AG09309 (cell line): ENCODE measurements around the gene COX17.

Experiments used
- DNase-seq: peaks from one replicate; pipeline ENCODE4 v3.0.0-alpha.2; 2010; ENCODE audit warnings: low read depth
- H3K4me3 ChIP-seq: 2 replicates; pipeline ENCODE4 v1.5.1; 2011; ENCODE audit warnings: mild to moderate bottlenecking, low read depth, low read length, moderate library complexity; ENCODE audit not compliant: control insufficient read depth
- TF ChIP-seq, protein P1 (sequence below): IDR thresholded peaks from 2 replicates; pipeline ENCODE4 v1.5.1; 2011; ENCODE audit warnings: mild to moderate bottlenecking, low read depth, low read length, inconsistent platforms; ENCODE audit not compliant: insufficient read depth, control insufficient read depth; ENCODE audit errors: missing control alignments

The COX17 gene

DNA sequence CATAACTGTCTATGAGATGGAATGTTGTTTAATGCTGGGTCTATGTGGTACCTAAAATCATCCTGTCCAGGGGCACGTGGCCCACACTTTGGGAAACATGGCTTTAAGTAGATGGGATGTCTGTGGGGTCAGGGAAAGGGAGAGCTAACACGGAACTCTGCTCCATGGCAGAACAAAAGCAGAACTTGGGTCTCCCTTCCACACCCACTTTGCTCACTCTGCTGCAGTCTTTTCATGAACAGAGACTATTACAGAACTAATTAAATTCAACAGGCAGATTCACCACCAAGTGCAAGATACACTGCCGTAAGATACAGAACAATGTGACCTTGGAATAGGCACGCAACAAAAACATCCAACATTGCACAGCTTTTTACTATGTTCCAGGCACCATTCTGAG lies 45.0 kb downstream of the COX17 start:
- no peak overlapping the region for H3K4me3 ChIP-seq
- DNase-seq, result no peak
- TF ChIP-seq, protein P1, sequence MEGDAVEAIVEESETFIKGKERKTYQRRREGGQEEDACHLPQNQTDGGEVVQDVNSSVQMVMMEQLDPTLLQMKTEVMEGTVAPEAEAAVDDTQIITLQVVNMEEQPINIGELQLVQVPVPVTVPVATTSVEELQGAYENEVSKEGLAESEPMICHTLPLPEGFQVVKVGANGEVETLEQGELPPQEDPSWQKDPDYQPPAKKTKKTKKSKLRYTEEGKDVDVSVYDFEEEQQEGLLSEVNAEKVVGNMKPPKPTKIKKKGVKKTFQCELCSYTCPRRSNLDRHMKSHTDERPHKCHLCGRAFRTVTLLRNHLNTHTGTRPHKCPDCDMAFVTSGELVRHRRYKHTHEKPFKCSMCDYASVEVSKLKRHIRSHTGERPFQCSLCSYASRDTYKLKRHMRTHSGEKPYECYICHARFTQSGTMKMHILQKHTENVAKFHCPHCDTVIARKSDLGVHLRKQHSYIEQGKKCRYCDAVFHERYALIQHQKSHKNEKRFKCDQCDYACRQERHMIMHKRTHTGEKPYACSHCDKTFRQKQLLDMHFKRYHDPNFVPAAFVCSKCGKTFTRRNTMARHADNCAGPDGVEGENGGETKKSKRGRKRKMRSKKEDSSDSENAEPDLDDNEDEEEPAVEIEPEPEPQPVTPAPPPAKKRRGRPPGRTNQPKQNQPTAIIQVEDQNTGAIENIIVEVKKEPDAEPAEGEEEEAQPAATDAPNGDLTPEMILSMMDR, result no peak

- DNase-seq, result no peak
- TF ChIP-seq, protein P1, result no peak
- no peak overlapping the region for H3K4me3 ChIP-seq
Measured at GRCh38 chr3:119631516-119631915, 45.7 kb downstream of the COX17 start.

- DNase-seq, result no peak
- no peak overlapping the region for H3K4me3 ChIP-seq
- TF ChIP-seq, protein P1, result no peak
Measured at GRCh38 chr3:119630880-119631329, 46.3 kb downstream of the COX17 start.

DNA sequence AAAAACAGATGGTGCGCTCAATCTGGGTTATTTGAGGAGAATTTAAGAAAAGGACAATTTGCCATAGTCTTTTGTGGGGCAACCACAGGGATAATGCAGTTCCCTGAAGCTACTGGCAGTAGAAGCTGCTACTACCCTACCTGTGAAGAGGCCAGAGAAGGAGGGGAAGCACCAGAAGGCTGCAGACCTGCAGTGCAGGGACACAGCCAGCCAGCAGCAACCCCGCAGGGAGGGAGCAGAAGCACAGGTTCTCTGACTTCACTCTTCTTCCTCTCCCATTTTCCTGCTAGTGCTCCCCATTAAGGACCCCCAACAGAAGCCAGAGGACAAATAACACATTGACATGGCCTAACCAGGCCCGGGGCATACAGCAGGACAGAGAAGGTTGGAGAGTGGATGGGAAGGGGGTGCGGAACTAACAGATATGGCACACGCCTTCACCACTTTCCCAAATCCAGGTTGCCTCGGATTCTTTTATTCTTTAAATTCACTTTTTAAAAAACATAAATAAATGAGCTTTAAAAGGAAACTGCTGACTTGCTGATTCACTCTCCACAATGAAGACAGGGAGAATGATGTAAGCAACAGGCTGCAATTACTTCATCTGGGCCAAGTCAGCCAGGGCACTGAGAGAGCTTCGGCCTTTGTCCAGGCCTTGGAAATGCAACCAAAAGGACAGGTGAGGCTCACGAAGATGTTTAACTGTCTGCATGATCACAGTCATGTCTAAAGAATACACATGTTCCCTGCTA lies 46.9 kb downstream of the COX17 start:
- TF ChIP-seq, protein P1, result no peak

DNA sequence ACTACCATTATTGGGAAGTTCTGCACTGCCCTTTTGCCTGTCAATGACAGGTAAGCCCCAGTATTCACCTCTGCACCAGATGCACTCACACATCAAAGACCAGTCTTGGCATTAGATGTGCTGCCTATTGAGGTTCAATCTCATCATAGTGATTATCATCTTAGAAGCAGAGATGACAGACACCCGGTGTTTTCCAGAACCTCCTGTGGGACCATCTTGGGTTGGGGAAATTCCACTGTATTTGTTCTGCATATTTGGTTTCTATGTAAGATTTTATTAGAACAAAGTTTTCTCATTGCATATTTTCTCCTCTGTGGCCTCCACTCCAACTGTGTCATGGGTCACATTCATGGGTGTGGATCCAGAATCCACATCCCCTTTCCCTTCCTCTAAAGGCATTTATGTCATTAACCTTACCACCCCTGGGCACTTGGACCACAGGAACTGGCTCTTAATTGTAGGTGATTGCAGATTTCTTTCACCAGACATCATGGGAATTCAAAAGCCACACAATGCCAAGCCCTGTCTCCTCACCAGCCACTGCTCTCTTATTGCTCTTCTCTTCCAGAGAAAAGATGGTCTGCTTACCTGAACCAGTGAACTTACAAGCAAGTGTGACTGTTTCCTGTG lies 48.3 kb downstream of the COX17 start:
- DNase-seq, result no peak
- TF ChIP-seq, protein P1, result no peak
- no peak overlapping the region for H3K4me3 ChIP-seq

More for the DNA sequence above, 46.9 kb downstream of the COX17 start:
- peak; percentile 55 for DNase-seq
- H3K4me3 ChIP-seq, result no peak overlapping the region

GRCh38 chr3:119628390-119628789 lies 48.8 kb downstream of the COX17 start:
- H3K4me3 ChIP-seq, result no peak overlapping the region
- TF ChIP-seq, protein P1, result no peak
- no peak for DNase-seq
